H9 (cell line): ENCODE results near the gene AFAP1L1. TPM values are rescaled to one million over a fixed set of nuclear protein-coding genes. Genes with fewer than 3 reads are reported as not detected.

Source experiments
- DNase-seq: peaks from one replicate; pipeline ENCODE4 v3.0.0-alpha.2; 2017
- H2AFZ ChIP-seq: one replicate; pipeline ENCODE4 v1.6.1; 2013; ENCODE audit warnings: mild to moderate bottlenecking, low read length, control low read depth, moderate library complexity
- H2AK5ac ChIP-seq: 2 replicates; pipeline ENCODE4 v1.6.1; 2013; ENCODE audit warnings: low read length, control low read depth, mixed read lengths; ENCODE audit not compliant: insufficient read length
- H2BK120ac ChIP-seq: one replicate; pipeline ENCODE4 v1.6.1; 2013; ENCODE audit warnings: low read depth, mild to moderate bottlenecking, low read length, control low read depth, inconsistent platforms; ENCODE audit not compliant: poor library complexity, severe bottlenecking
- H2BK12ac ChIP-seq: 2 replicates; pipeline ENCODE4 v1.6.1; 2013; ENCODE audit warnings: low read length, control low read depth, mixed read lengths, low read depth; ENCODE audit not compliant: insufficient read length
- H2BK15ac ChIP-seq: 2 replicates; pipeline ENCODE4 v1.6.1; 2013; ENCODE audit warnings: low read depth, low read length, control low read depth
- H2BK20ac ChIP-seq: one replicate; pipeline ENCODE4 v1.6.1; 2013; ENCODE audit warnings: low read depth, mild to moderate bottlenecking, low read length, control low read depth, inconsistent platforms; ENCODE audit not compliant: poor library complexity, severe bottlenecking
- H2BK5ac ChIP-seq: 2 replicates; pipeline ENCODE4 v1.6.1; 2013; ENCODE audit warnings: low read length, control low read depth, mixed read lengths; ENCODE audit not compliant: insufficient read length
- H3K14ac ChIP-seq: 2 replicates; pipeline ENCODE4 v1.6.1; 2013; ENCODE audit warnings: low read length, control low read depth; ENCODE audit not compliant: insufficient read depth
- H3K18ac ChIP-seq: 2 replicates; pipeline ENCODE4 v1.6.1; 2013; ENCODE audit warnings: low read depth, mild to moderate bottlenecking, mixed read lengths, low read length, control low read depth; ENCODE audit not compliant: insufficient read length
- H3K23ac ChIP-seq: 2 replicates; pipeline ENCODE4 v1.6.1; 2013; ENCODE audit warnings: low read length, control low read depth, mixed read lengths, low read depth; ENCODE audit not compliant: insufficient read length
- H3K23me2 ChIP-seq: 2 replicates; pipeline ENCODE4 v1.6.1; 2013; ENCODE audit warnings: low read depth, mild to moderate bottlenecking, mixed read lengths, low read length, control low read depth; ENCODE audit not compliant: insufficient read length, poor library complexity, severe bottlenecking
- H3K27ac ChIP-seq: 2 replicates; pipeline ENCODE4 v1.5.1; 2013; ENCODE audit warnings: low read length, control low read depth, mixed read lengths, low read depth; ENCODE audit not compliant: insufficient read length
- H3K27me3 ChIP-seq: 2 replicates; pipeline ENCODE4 v1.6.1; 2013; ENCODE audit warnings: low read length, control low read depth, inconsistent platforms; ENCODE audit not compliant: insufficient read depth
- H3K4ac ChIP-seq: 2 replicates; pipeline ENCODE4 v1.6.1; 2013; ENCODE audit warnings: low read depth, mild to moderate bottlenecking, control low read depth, inconsistent platforms, low read length, moderate library complexity
- H3K4me1 ChIP-seq: 2 replicates; pipeline ENCODE4 v1.6.1; 2013; ENCODE audit warnings: low read length, control low read depth, inconsistent platforms; ENCODE audit not compliant: insufficient read depth
- H3K4me2 ChIP-seq: 2 replicates; pipeline ENCODE4 v1.6.1; 2013; ENCODE audit warnings: low read length, control low read depth, mixed read lengths; ENCODE audit not compliant: insufficient read length, insufficient read depth
- H3K56ac ChIP-seq: 2 replicates; pipeline ENCODE4 v1.6.1; 2013; ENCODE audit warnings: low read depth, mild to moderate bottlenecking, mixed read lengths, low read length, control low read depth; ENCODE audit not compliant: insufficient read length
- H3K79me1 ChIP-seq: 2 replicates; pipeline ENCODE4 v1.6.1; 2013; ENCODE audit warnings: low read depth, mild to moderate bottlenecking, moderate library complexity, low read length, control low read depth, inconsistent platforms; ENCODE audit not compliant: insufficient read depth, poor library complexity, severe bottlenecking
- H3K79me2 ChIP-seq: 2 replicates; pipeline ENCODE4 v1.6.1; 2013; ENCODE audit warnings: low read length, control low read depth, inconsistent platforms; ENCODE audit not compliant: insufficient read depth
- H3K9ac ChIP-seq: 2 replicates; pipeline ENCODE4 v1.6.1; 2013; ENCODE audit warnings: low read length, control low read depth, mixed read lengths; ENCODE audit not compliant: insufficient read length; ENCODE audit errors: extremely low read depth
- H3K9me3 ChIP-seq: one replicate; pipeline ENCODE4 v1.6.1; 2013; ENCODE audit warnings: low read depth, low read length, inconsistent platforms; ENCODE audit not compliant: control insufficient read depth
- H3T11ph ChIP-seq: one replicate; pipeline ENCODE4 v1.6.1; 2013; ENCODE audit warnings: mild to moderate bottlenecking, low read length, control low read depth, inconsistent platforms
- H4K20me1 ChIP-seq: one replicate; pipeline ENCODE4 v1.6.1; 2013; ENCODE audit not compliant: control insufficient read depth, insufficient read length, insufficient read depth
- H4K5ac ChIP-seq: 2 replicates; pipeline ENCODE4 v1.6.1; 2013; ENCODE audit warnings: low read depth, mild to moderate bottlenecking, mixed read lengths, low read length, control low read depth; ENCODE audit not compliant: insufficient read length
- H4K8ac ChIP-seq: replicated peaks from 2 replicates; pipeline ENCODE4 v1.6.1; 2013; ENCODE audit warnings: low read length, control low read depth, mixed read lengths, low read depth; ENCODE audit not compliant: insufficient read length
- H4K91ac ChIP-seq: 2 replicates; pipeline ENCODE4 v1.6.1; 2013; ENCODE audit warnings: low read depth, mild to moderate bottlenecking, moderate library complexity, mixed read lengths, low read length, control low read depth; ENCODE audit not compliant: insufficient read length
- H3K27ac Mint-ChIP-seq, 3 experiments: 2 replicates in 2 of 3; 3 replicates in 1 of 3; pipeline ENCODE4 v1.8.0; 2020 to 2021; ENCODE audit warnings: mixed read lengths in 3 of 3, mild to moderate bottlenecking in 1 of 3, moderate library complexity in 1 of 3
- H3K27me3 Mint-ChIP-seq: 2 replicates; pipeline ENCODE4 v1.8.0; 2021; ENCODE audit warnings: low read depth, mild to moderate bottlenecking, moderate library complexity, mixed read lengths
- H3K36me3 Mint-ChIP-seq, 3 experiments: 2 replicates in 2 of 3; 3 replicates in 1 of 3; pipeline ENCODE4 v1.8.0; 2020 to 2021; ENCODE audit warnings: low read depth in 3 of 3, mixed read lengths in 3 of 3; ENCODE audit not compliant: insufficient read depth in 1 of 3
- H3K4me1 Mint-ChIP-seq, 2 experiments: 2 replicates each; pipeline ENCODE4 v1.8.0; 2020; ENCODE audit warnings: mixed read lengths in 2 of 2
- H3K4me3 Mint-ChIP-seq, 2 experiments: 2 replicates in 1 of 2; 3 replicates in 1 of 2; pipeline ENCODE4 v1.8.0; 2020 to 2021; ENCODE audit warnings: mild to moderate bottlenecking in 2 of 2, mixed read lengths in 2 of 2, moderate library complexity in 1 of 2
- H3K9me3 Mint-ChIP-seq, 2 experiments: 2 replicates in 1 of 2; 3 replicates in 1 of 2; pipeline ENCODE4 v1.8.0; 2020; ENCODE audit warnings: mild to moderate bottlenecking in 2 of 2, mixed read lengths in 2 of 2, moderate library complexity in 1 of 2
- WGBS: extraction: QIAGEN DNeasy Blood & Tissue Kit; methylation state at CpG from one replicate; pipeline ENCODE4 v1.1.7; 2013; ENCODE audit warnings: missing lambda C conversion rate, low lambda C conversion rate, mixed read lengths; ENCODE audit not compliant: insufficient read length; ENCODE audit errors: extremely low coverage; 5-methylcytosine and 5-hydroxymethylcytosine counted together
- total RNA-seq: library from RNA; stranded (reverse); gene quantifications from 2 replicates; pipeline ENCODE4 v1.2.1, GENCODE V29; 2021
- TF ChIP-seq, protein P1 (sequence below): fragments of 200-600 bp; sonication (generic); conservative IDR thresholded peaks from 3 replicates; pipeline ENCODE4 v1.8.0; 2021; ENCODE audit warnings: antibody characterized with exemption, mild to moderate bottlenecking

Gene AFAP1L1
- total RNA-seq, 1 experiment from 2014 or later: 1.8 TPM

DNA sequence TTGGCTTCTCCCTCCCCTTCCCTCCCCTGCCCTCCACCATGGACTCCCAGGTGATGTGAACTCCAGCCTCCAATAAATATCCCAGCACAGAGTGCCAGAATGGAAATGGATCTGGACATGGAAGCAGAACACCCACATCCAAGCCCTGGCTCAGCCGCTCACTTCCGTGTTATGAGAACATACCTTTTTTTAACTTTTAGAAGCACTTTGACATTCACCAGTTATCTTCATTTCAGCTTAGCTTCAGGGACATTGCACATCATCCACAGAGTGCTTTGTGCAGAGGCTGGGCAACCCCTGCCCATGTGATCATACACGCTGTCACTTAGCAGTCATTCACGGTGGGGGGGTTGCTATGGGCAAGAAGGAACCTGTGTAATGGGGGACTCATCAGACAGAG lies 9.1 kb downstream of the AFAP1L1 start:
- peaks cover 23% of the 10 kb centered on the region for H3K27me3 Mint-ChIP-seq

More for the DNA sequence above, 9.1 kb downstream of the AFAP1L1 start:
- Histone ChIP-seq H3K4me1 (no peaks in the 10 kb centered on the region), H3K14ac (no peak overlapping the region), H3K9ac (no peak overlapping the region), H3K27me3 (no peaks in the 10 kb centered on the region), H4K8ac (no peak overlapping the region), H3K27ac (no peak overlapping the region), H3K4ac (no peak overlapping the region), H3K4me2 (no peak overlapping the region), H4K20me1 (no peaks in the 10 kb centered on the region), H3K18ac (no peak overlapping the region), H2BK120ac (no peak overlapping the region), H2BK12ac (no peak overlapping the region), H2BK20ac (no peak overlapping the region), H3K23me2 (no peaks in the 10 kb centered on the region), H2AFZ (no peak overlapping the region), H4K91ac (no peak overlapping the region), H3K9me3 (no peaks in the 10 kb centered on the region), H2AK5ac (no peak overlapping the region), H2BK5ac (no peak overlapping the region), H3K23ac (no peak overlapping the region), H3K56ac (no peak overlapping the region), H4K5ac (no peak overlapping the region), H3T11ph (no peak overlapping the region), H3K79me2 (no peaks in the 10 kb centered on the region), H3K79me1 (no peaks in the 10 kb centered on the region), H2BK15ac (no peak overlapping the region)
- no CpG with 5 or more reads among the region's 4 CpGs for WGBS
- H3K4me3 Mint-ChIP-seq: no peak overlapping the region
- peaks cover 8 to 15% of the 10 kb centered on the region in 2 experiments for H3K4me1 Mint-ChIP-seq
- no peak for DNase-seq
- no peaks in the 10 kb centered on the region; a peak in 1 of 5 replicates for H3K9me3 Mint-ChIP-seq
- TF ChIP-seq, protein P1, sequence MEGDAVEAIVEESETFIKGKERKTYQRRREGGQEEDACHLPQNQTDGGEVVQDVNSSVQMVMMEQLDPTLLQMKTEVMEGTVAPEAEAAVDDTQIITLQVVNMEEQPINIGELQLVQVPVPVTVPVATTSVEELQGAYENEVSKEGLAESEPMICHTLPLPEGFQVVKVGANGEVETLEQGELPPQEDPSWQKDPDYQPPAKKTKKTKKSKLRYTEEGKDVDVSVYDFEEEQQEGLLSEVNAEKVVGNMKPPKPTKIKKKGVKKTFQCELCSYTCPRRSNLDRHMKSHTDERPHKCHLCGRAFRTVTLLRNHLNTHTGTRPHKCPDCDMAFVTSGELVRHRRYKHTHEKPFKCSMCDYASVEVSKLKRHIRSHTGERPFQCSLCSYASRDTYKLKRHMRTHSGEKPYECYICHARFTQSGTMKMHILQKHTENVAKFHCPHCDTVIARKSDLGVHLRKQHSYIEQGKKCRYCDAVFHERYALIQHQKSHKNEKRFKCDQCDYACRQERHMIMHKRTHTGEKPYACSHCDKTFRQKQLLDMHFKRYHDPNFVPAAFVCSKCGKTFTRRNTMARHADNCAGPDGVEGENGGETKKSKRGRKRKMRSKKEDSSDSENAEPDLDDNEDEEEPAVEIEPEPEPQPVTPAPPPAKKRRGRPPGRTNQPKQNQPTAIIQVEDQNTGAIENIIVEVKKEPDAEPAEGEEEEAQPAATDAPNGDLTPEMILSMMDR: no peak
- no peaks in the 10 kb centered on the region for H3K36me3 Mint-ChIP-seq
- H3K27ac Mint-ChIP-seq: no peak overlapping the region
